ENCODE data around the gene TAAR9. TPM values are rescaled to one million over a fixed set of nuclear protein-coding genes. Genes with fewer than 3 reads are reported as not detected.

The TAAR9 gene
- polyA plus RNA-seq, 3 donors = not detected

DNA sequence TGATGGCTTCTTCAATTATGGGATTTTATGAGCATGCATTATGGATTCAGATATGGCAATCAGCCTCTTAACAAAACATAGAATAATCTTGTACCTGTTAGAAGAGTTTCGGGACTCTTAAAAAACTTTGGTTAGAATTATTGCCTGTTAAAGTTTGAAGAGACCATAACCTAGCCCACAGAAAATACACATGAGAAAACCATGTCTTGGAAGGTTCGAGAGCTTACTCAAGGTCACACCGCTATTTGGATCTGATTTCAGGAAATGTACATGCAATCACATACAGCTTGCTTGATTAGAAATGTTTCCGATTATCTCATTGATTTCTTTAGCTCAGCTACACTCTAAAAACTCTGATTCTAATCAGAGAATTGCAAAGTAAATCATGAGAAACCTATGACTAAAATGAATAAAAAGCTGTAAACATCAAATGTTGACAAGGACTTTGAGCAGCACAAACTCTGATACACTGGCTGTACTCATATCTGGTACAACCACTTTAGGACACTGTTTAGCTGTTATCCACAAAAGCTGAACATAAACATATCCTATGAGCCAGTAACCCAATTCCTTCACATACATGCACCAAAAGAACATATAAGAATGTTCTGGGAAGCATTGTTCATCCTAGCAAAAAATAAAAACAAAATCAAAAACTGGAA is 41.4 kb upstream of the TAAR9 start:
- no peak overlapping the region for H2AFZ ChIP-seq (ENCODE audit: insufficient read depth, low read depth, low read length, poor library complexity, severe bottlenecking)
- no peak overlapping the region for H3K4me3 ChIP-seq (replicated peaks in 1 of 3; ENCODE audit: low read depth in 2 of 3, low read length in 3 of 3)
- WGBS (ENCODE audit: insufficient coverage) = no CpG with 5 or more reads among the region's 4 CpGs
- no peak for DNase-seq
- TF ChIP-seq, protein P1, sequence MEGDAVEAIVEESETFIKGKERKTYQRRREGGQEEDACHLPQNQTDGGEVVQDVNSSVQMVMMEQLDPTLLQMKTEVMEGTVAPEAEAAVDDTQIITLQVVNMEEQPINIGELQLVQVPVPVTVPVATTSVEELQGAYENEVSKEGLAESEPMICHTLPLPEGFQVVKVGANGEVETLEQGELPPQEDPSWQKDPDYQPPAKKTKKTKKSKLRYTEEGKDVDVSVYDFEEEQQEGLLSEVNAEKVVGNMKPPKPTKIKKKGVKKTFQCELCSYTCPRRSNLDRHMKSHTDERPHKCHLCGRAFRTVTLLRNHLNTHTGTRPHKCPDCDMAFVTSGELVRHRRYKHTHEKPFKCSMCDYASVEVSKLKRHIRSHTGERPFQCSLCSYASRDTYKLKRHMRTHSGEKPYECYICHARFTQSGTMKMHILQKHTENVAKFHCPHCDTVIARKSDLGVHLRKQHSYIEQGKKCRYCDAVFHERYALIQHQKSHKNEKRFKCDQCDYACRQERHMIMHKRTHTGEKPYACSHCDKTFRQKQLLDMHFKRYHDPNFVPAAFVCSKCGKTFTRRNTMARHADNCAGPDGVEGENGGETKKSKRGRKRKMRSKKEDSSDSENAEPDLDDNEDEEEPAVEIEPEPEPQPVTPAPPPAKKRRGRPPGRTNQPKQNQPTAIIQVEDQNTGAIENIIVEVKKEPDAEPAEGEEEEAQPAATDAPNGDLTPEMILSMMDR (IDR thresholded peaks at IDR 0.05) = no peak
- no peaks in the 10 kb centered on the region for H3K9me3 ChIP-seq (replicated peaks in 1 of 2; ENCODE audit: control insufficient read depth in 1 of 2, insufficient read depth in 1 of 2, low read length in 2 of 2)
- Mint-ChIP-seq H3K9me3 (peaks cover 0 to 3% (median 0%) of the 10 kb centered on the region in 7 donors), H3K27ac (peak overlapping the region in 2 of 7 donors; percentile 32 to 54), H3K27me3 (ENCODE audit: low read depth in 3 of 3) (peaks cover 0 to 2% (median 0%) of the 10 kb centered on the region in 3 donors), H3K4me1 (peaks cover 70% of the 10 kb centered on the region), H3K4me3 (no peak overlapping the region), H3K36me3 (peaks cover 48 to 59% of the 10 kb centered on the region in 2 donors)
- intact Hi-C loops (cut with micrococcal nuclease) = no loop called here
- no peak overlapping the region for H3K4me2 ChIP-seq (replicated peaks; ENCODE audit: extremely low read depth, low read length, poor library complexity, severe bottlenecking)
- no peaks in the 10 kb centered on the region for H3K27me3 ChIP-seq (ENCODE audit: control insufficient read depth in 2 of 2, insufficient read depth in 2 of 2, low read length in 2 of 2)
- peaks cover 97% of the 10 kb centered on the region for H3K79me2 ChIP-seq (ENCODE audit: insufficient read depth, low read length)
- H3K9ac ChIP-seq (ENCODE audit: insufficient read depth, low read length, poor library complexity, severe bottlenecking) = no peak overlapping the region
- H3K36me3 ChIP-seq (replicated peaks in 1 of 2; ENCODE audit: control insufficient read depth in 1 of 2, insufficient read depth in 2 of 2, low read length in 2 of 2) = peaks cover 31 to 78% of the 10 kb centered on the region in 2 donors
- peaks cover 42 to 72% of the 10 kb centered on the region in 2 donors for H3K4me1 ChIP-seq (ENCODE audit: control insufficient read depth in 1 of 2, insufficient read depth in 2 of 2, low read length in 2 of 2)
- H3K27ac ChIP-seq (ENCODE audit: low read depth in 1 of 2, low read length in 2 of 2) = peak overlapping the region in 1 of 2 donors; percentile 72
- peaks cover 100% of the 10 kb centered on the region for H4K20me1 ChIP-seq (ENCODE audit: insufficient read depth, low read length)

GRCh38 chr6:132498638-132499037 is 39.4 kb upstream of the TAAR9 start:
- Histone ChIP-seq H3K36me3 (replicated peaks in 1 of 2; ENCODE audit: control insufficient read depth in 1 of 2, insufficient read depth in 2 of 2, low read length in 2 of 2) (peaks cover 47 to 78% of the 10 kb centered on the region in 2 donors), H3K79me2 (ENCODE audit: insufficient read depth, low read length) (peaks cover 97% of the 10 kb centered on the region), H4K20me1 (ENCODE audit: insufficient read depth, low read length) (peaks cover 100% of the 10 kb centered on the region), H3K27me3 (ENCODE audit: control insufficient read depth in 2 of 2, insufficient read depth in 2 of 2, low read length in 2 of 2) (no peaks in the 10 kb centered on the region), H3K4me1 (ENCODE audit: control insufficient read depth in 1 of 2, insufficient read depth in 2 of 2, low read length in 2 of 2) (peaks cover 39 to 62% of the 10 kb centered on the region in 2 donors), H3K9ac (ENCODE audit: insufficient read depth, low read length, poor library complexity, severe bottlenecking) (no peak overlapping the region), H3K4me2 (replicated peaks; ENCODE audit: extremely low read depth, low read length, poor library complexity, severe bottlenecking) (peak overlapping the region; percentile 48), H3K9me3 (replicated peaks in 1 of 2; ENCODE audit: control insufficient read depth in 1 of 2, insufficient read depth in 1 of 2, low read length in 2 of 2) (no peaks in the 10 kb centered on the region), H2AFZ (ENCODE audit: insufficient read depth, low read depth, low read length, poor library complexity, severe bottlenecking) (no peak overlapping the region), H3K4me3 (replicated peaks in 1 of 3; ENCODE audit: low read depth in 2 of 3, low read length in 3 of 3) (peak overlapping the region in 1 of 3 experiments; percentile 47), H3K27ac (ENCODE audit: low read depth in 1 of 2, low read length in 2 of 2) (peak overlapping the region in 1 of 2 donors; percentile 73)
- peak in 2 of 3 donors; percentile 23 to 50 for DNase-seq
- H3K36me3 Mint-ChIP-seq = peaks cover 56 to 72% of the 10 kb centered on the region in 2 donors
- peak overlapping the region; percentile 52 to 56 for H3K4me3 Mint-ChIP-seq
- H3K4me1 Mint-ChIP-seq = peaks cover 69% of the 10 kb centered on the region
- H3K9me3 Mint-ChIP-seq = peaks cover 0 to 3% (median 0%) of the 10 kb centered on the region in 7 donors
- intact Hi-C loops (cut with micrococcal nuclease) = no loop called here
- peak overlapping the region; percentile 50 to 90 (median 82) for H3K27ac Mint-ChIP-seq
- TF ChIP-seq, protein P1 (IDR thresholded peaks at IDR 0.05) = no peak
- 30% methylated on average over 2 of the region's 3 CpGs for WGBS (ENCODE audit: insufficient coverage)
- H3K27me3 Mint-ChIP-seq (ENCODE audit: low read depth in 3 of 3) = peaks cover 0 to 2% (median 0%) of the 10 kb centered on the region in 3 donors

All from CD14-positive monocyte (primary cell).